GM18499 (cell line): ENCODE measurements around the gene PXDC1.
"Not testable (repeated sequence)": the region's sequence is repeated elsewhere in the genome, so short reads cannot be mapped to it uniquely, and the experiment has no call there.

Experiments used
- ATAC-seq: cut with Tn5 transposase; IDR thresholded peaks from one replicate; pipeline ENCODE4 v1.9.1; 2021; ENCODE audit warnings: moderate number of reproducible peaks; ENCODE audit not compliant: insufficient read depth, unreplicated experiment

The PXDC1 gene

DNA sequence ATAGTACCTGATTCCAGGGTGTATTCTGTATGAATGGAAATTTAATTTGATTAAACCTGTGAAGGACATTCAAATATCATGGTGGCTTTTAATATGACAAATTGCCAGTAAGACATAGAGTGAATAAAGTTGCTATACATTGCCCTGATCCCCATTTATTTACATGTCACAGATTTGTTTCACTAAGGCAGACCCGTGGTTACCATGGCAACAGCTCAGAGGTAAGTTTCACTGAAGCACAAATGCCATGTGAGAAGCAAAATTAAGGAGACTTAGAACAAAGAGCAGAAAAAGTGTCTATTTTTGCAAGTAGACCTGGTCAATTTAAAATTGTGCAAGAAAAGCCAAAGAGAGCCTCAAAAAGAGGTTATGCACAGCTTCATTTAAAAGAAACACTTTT, 63.7 kb downstream of the PXDC1 start:
- ATAC-seq, result no peak

- ATAC-seq, result no peak
Measured at GRCh38 chr6:3683331-3683730, 68.2 kb downstream of the PXDC1 start.

DNA sequence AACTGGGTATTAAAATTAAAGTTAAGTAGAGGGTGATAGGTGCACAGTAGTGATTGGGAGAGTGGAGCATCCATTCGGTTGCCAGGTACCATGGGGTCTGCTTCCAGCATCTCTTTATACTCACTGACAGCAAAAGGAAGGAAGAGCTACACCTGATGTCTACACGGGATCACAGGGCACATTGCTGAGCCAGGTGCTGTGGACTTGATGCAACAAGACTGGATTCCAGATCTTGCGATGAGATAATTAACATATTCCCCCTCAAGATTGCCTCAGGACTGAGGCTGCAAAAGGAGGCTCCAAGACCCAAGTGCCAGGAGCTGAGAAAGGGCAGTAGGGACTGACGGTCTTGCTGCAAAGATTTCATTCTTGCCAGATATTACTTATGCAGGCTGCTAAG, 72.6 kb downstream of the PXDC1 start:
- ATAC-seq, result no peak

GRCh38 chr6:3677751-3678150, 73.8 kb downstream of the PXDC1 start:
- not testable (repeated sequence) for ATAC-seq

- not testable (repeated sequence) for ATAC-seq
Measured at GRCh38 chr6:3677351-3677750, 74.2 kb downstream of the PXDC1 start.
